A549 (cell line): ENCODE results near the gene FKBP6.
"Not testable (repeated sequence)": the region's sequence is repeated elsewhere in the genome, so short reads cannot be mapped to it uniquely, and the experiment has no call there.

Experiments used
- CEBPB ChIP-seq, 2 experiments: fragments of >200 bp in 1 of 2; sonication (Bioruptor Twin) in 1 of 2; formaldehyde crosslinking in 1 of 2; IDR thresholded peaks; 2 replicates each; pipeline ENCODE4 v1.6.1; 2012 to 2016
- CHD4 ChIP-seq: fragments of 200-600 bp; sonication (generic); IDR thresholded peaks from 2 replicates; pipeline ENCODE4 v1.6.1; 2016; ENCODE audit warnings: antibody characterized with exemption, mild to moderate bottlenecking, borderline replicate concordance
- CTCF ChIP-seq: fragments of >200 bp; sonication (Bioruptor Twin); formaldehyde crosslinking; IDR thresholded peaks from 3 replicates; pipeline ENCODE4 v1.5.1; 2016
- EHF ChIP-seq: fragments of 250-450 bp; sonication (Bioruptor Pico); IDR thresholded peaks from 2 replicates; pipeline ENCODE4 v1.5.0; 2020; ENCODE audit warnings: mild to moderate bottlenecking
- EP300 ChIP-seq, 2 experiments: fragments of >200 bp; sonication (Bioruptor Twin); formaldehyde crosslinking; IDR thresholded peaks; 2 replicates in 1 of 2; 3 replicates in 1 of 2; pipeline ENCODE4 v1.6.1; 2016 to 2017
- ESRRA ChIP-seq: fragments of 150-350 bp; IDR thresholded peaks from 2 replicates; pipeline ENCODE4 v1.6.1; 2014; ENCODE audit warnings: mild to moderate bottlenecking, low read length, borderline replicate concordance
- FOSL2 ChIP-seq, 2 experiments: fragments of 450-650 bp in 1 of 2; fragments of >200 bp in 1 of 2; sonication (Bioruptor Twin) in 1 of 2; formaldehyde crosslinking; IDR thresholded peaks; 2 replicates each; pipeline versions ENCODE4 v1.5.0 to v1.6.1; 2016 to 2020; ENCODE audit warnings: mild to moderate bottlenecking in 1 of 2, moderate library complexity in 1 of 2
- MAZ ChIP-seq: fragments of 150-350 bp; IDR thresholded peaks from 2 replicates; pipeline ENCODE4 v1.6.1; 2014; ENCODE audit warnings: antibody characterized with exemption, low read depth, low read length, borderline replicate concordance
- POLR2A ChIP-seq: IDR thresholded peaks from 2 replicates; pipeline ENCODE4 v1.6.1; 2012; ENCODE audit warnings: mild to moderate bottlenecking, low read length
- RAD21 ChIP-seq, 2 experiments: fragments of >200 bp in 1 of 2; sonication (Bioruptor Twin) in 1 of 2; formaldehyde crosslinking in 1 of 2; IDR thresholded peaks in 1 of 2; conservative IDR thresholded peaks in 1 of 2; 2 replicates in 1 of 2; 3 replicates in 1 of 2; pipeline ENCODE4 v1.6.1; 2012 to 2018; ENCODE audit warnings: inconsistent platforms in 1 of 2
- REST ChIP-seq: fragments of 200-600 bp; sonication (generic); IDR thresholded peaks from 2 replicates; pipeline ENCODE4 v1.6.1; 2016; ENCODE audit warnings: antibody characterized with exemption, mild to moderate bottlenecking, moderate library complexity
- ZC3H11A ChIP-seq: fragments of 450-650 bp; IDR thresholded peaks from 2 replicates; pipeline ENCODE4 v1.6.1; 2014; ENCODE audit warnings: antibody characterized with exemption, mild to moderate bottlenecking
- TF ChIP-seq, protein P1 (sequence below): fragments of 150-350 bp; IDR thresholded peaks from 2 replicates; pipeline ENCODE4 v1.6.1; 2014; ENCODE audit warnings: low read depth, mild to moderate bottlenecking, low read length

DNA sequence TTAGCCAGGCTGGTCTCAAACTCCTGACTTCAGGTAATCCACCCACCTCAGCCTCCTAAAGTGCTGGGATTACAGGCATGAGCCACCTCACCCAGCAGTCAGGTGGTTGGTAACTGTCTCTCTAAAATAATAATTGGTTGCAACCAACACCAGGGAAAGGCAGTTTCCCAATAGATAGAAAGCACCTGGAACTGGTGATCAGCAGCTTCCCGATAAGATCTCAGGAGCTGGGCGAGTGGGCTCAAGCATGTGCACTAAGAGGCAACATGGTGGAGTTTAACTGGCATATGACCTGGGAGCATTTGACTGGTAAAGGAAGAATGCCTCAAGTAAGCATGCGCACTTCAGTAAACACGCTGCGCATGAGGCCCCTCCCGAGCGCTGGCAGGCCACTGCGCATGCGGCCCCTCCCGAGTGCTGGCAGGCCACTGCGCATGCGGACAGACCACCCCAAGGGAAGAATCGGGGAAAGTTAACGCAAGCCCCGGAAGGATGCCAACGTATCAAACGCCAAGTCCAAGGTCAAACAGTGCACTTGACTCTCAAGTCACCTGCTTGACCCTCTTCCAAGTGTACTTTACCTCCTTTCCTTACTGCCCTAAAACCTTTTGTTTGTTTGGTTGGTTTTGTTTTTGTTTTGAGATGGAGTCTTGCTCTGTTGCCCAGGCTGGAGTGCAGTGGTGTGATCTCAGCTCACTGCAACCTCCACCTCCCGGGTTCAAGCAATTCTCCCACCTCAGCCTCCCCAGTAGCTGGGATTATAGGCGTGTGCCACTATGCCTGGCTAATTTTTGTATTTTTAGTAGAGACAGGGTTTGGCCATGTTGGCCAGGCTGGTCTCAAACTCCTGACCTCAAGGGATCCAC lies 71.5 kb downstream of the FKBP6 start:
- TF ChIP-seq EP300 (IDR thresholded peaks at IDR 0.05); CEBPB (IDR thresholded peaks at IDR 0.05); CTCF; EHF (CRISPR knock-in tag); ESRRA; ZC3H11A; MAZ; REST; FOSL2 (IDR thresholded peaks at IDR 0.05); FOSL2 (CRISPR knock-in tag; IDR thresholded peaks at IDR 0.05); CHD4; RAD21 (conservative IDR thresholded peaks at IDR 0.05 in 1 of 2, IDR thresholded peaks at IDR 0.05 in 1 of 2): not testable (repeated sequence)
- peak; percentile 31 for TF ChIP-seq POLR2A
- TF ChIP-seq, protein P1, sequence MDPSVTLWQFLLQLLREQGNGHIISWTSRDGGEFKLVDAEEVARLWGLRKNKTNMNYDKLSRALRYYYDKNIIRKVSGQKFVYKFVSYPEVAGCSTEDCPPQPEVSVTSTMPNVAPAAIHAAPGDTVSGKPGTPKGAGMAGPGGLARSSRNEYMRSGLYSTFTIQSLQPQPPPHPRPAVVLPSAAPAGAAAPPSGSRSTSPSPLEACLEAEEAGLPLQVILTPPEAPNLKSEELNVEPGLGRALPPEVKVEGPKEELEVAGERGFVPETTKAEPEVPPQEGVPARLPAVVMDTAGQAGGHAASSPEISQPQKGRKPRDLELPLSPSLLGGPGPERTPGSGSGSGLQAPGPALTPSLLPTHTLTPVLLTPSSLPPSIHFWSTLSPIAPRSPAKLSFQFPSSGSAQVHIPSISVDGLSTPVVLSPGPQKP, result not testable (repeated sequence)
